ENCODE measurements around the gene NXN. TPM values are rescaled to one million over a fixed set of nuclear protein-coding genes. Genes with fewer than 3 reads are reported as not detected.

NXN gene
- total RNA-seq, 1 experiment from 2014 or later = 20.8 TPM

DNA sequence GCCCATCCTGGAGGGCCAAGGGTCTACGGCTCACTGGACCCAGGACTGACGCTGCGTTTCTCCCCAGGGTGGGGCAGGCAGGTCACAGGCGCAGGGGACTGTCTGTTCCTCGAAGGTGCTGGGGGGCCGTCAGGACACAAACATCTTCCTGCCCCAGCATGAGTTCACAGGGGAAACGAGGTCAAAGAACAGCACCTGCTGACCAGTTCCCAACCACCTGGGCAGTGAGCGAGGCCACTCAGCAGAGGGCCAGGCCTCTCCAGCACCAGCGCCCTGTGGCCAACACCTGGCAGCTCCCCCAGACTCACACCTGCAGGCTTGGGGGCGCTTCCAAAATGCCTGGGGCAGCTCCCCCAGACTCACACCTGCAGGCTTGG, 47.0 kb upstream of the NXN start:
- CTCF ChIA-PET = no interaction called here
- Histone ChIP-seq H3K79me2 (ENCODE audit: low read length) (no peaks in the 10 kb centered on the region), H3K9me3 (ENCODE audit: low read length) (no peaks in the 10 kb centered on the region)

DNA sequence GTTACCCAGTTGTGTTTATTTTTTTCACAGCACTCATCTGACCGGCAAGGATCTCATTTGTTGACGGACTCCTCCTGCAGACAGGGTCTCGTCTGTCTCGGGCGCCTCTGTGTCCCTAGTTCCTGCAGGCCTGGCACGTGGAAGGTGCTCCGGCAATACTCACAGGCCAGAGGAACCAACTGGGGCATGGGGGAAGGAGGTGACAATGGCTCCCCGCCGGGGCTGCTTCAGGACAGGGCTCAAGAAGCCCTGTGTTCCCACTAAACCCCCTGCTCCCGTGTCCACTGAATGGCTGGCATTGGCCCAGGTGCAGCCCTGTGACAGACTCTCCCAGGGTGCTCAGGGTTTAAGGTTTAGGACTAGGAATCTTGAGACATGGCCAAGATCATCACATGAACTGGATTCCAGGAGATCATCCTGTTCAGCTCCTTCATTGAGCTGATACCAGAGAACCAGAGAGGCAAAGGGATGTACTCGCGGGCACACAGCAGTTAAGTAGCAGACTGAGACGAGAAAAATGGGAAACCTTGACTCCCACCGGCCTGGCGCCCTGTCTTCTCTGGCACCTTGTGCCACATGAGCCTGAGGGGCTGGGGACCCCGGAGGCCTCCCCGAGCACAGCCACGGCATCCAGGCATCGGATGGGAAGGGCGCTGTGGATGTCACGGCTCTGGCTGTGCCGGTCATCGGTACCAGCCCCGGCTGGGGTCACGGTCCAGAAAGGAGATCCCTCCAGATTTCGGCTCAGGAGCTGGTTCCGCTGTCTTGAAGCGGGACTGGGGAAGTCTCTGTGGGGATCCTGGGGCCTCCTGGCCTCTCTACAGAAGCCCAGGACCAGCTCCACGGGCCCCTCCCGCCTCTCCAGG, 46.4 kb upstream of the NXN start:
- POLR2A ChIA-PET (ENCODE audit: unreplicated experiment) = no interaction called here
- H4K20me1 ChIP-seq (ENCODE audit: low read length) = no peaks in the 10 kb centered on the region
- TF ChIP-seq, protein P1, sequence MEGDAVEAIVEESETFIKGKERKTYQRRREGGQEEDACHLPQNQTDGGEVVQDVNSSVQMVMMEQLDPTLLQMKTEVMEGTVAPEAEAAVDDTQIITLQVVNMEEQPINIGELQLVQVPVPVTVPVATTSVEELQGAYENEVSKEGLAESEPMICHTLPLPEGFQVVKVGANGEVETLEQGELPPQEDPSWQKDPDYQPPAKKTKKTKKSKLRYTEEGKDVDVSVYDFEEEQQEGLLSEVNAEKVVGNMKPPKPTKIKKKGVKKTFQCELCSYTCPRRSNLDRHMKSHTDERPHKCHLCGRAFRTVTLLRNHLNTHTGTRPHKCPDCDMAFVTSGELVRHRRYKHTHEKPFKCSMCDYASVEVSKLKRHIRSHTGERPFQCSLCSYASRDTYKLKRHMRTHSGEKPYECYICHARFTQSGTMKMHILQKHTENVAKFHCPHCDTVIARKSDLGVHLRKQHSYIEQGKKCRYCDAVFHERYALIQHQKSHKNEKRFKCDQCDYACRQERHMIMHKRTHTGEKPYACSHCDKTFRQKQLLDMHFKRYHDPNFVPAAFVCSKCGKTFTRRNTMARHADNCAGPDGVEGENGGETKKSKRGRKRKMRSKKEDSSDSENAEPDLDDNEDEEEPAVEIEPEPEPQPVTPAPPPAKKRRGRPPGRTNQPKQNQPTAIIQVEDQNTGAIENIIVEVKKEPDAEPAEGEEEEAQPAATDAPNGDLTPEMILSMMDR (conservative IDR thresholded peaks at IDR 0.05; ENCODE audit: low read depth, low read length) = no peak
- TF ChIP-seq EZH2phosphoT487 (IDR thresholded peaks at IDR 0.05; ENCODE audit: borderline replicate concordance, low read length) (no peak), EZH2 (IDR thresholded peaks at IDR 0.05; ENCODE audit: low read length, unreplicated experiment) (no peak)
- no peak overlapping the region for H3K4me2 ChIP-seq (ENCODE audit: low read length)
- no peaks in the 10 kb centered on the region for H3K4me1 ChIP-seq (ENCODE audit: insufficient read depth, low read length)
- ATAC-seq (no peak), DNase-seq (no peak)
- no peak overlapping the region for H3K27ac ChIP-seq (ENCODE audit: low read length)
- no peak overlapping the region for H3K9ac ChIP-seq (ENCODE audit: low read length)
- no peaks in the 10 kb centered on the region for H3K9me2 ChIP-seq (replicated peaks; ENCODE audit: low read length)
- no peak overlapping the region for H2AFZ ChIP-seq (ENCODE audit: low read length)
- no peaks in the 10 kb centered on the region for H3F3A ChIP-seq (ENCODE audit: low read length, unreplicated experiment)
- no peaks in the 10 kb centered on the region for H3K36me3 ChIP-seq (ENCODE audit: low read depth, low read length)
- no TSS peak for BruUV-seq (replicated peaks)
- H3K4me3 ChIP-seq (ENCODE audit: low read length) = no peak overlapping the region
- H3K9me3 ChIP-seq (ENCODE audit: low read length) = no peaks in the 10 kb centered on the region
- no peaks in the 10 kb centered on the region for H3K27me3 ChIP-seq (ENCODE audit: low read length)
- H3K79me2 ChIP-seq (ENCODE audit: low read length) = no peaks in the 10 kb centered on the region
- intact Hi-C loops (cut with micrococcal nuclease) = no loop called here
- CTCF ChIA-PET = no interaction called here

More for the DNA sequence above, 47.0 kb upstream of the NXN start:
- Histone ChIP-seq H3K27ac (ENCODE audit: low read length) (no peak overlapping the region), H3K9me2 (replicated peaks; ENCODE audit: low read length) (no peaks in the 10 kb centered on the region), H3K27me3 (ENCODE audit: low read length) (no peaks in the 10 kb centered on the region), H4K20me1 (ENCODE audit: low read length) (no peaks in the 10 kb centered on the region), H3K4me3 (ENCODE audit: low read length) (no peak overlapping the region), H3F3A (ENCODE audit: low read length, unreplicated experiment) (no peaks in the 10 kb centered on the region), H3K9ac (ENCODE audit: low read length) (no peak overlapping the region), H3K4me1 (ENCODE audit: insufficient read depth, low read length) (no peaks in the 10 kb centered on the region), H3K36me3 (ENCODE audit: low read depth, low read length) (no peaks in the 10 kb centered on the region), H3K4me2 (ENCODE audit: low read length) (no peak overlapping the region), H2AFZ (ENCODE audit: low read length) (no peak overlapping the region)
- POLR2A ChIA-PET (ENCODE audit: unreplicated experiment) = no interaction called here
- intact Hi-C loops (cut with micrococcal nuclease) = no loop called here
- ATAC-seq (no peak), DNase-seq (no peak)
- TF ChIP-seq EZH2phosphoT487 (IDR thresholded peaks at IDR 0.05; ENCODE audit: borderline replicate concordance, low read length) = no peak
- TF ChIP-seq EZH2 (IDR thresholded peaks at IDR 0.05; ENCODE audit: low read length, unreplicated experiment) = no peak
- no TSS peak for BruUV-seq (replicated peaks)

DNA sequence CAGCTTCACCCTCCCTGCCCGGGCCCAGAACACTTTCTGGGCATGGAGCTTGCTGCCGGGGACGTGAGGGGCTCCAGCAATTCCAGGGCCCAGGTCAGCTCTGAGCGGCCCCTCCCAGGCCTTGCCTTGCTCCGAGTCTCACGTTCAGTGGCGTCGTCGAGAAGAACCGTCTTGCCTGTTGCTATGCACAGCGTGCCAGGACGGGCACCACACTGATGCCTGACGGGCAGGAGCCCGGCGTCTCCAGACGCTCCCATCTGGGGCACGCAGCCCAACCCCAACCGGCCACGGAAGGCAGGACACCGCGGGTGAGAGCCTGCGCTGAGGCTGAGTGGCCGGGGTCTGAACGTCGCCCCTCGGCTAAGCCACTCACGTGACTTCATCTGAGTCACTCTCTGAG, 44.5 kb upstream of the NXN start:
- Histone ChIP-seq H3K4me1 (ENCODE audit: insufficient read depth, low read length) (no peaks in the 10 kb centered on the region), H4K20me1 (ENCODE audit: low read length) (no peaks in the 10 kb centered on the region), H3K27me3 (ENCODE audit: low read length) (no peaks in the 10 kb centered on the region), H3K4me2 (ENCODE audit: low read length) (no peak overlapping the region), H3K79me2 (ENCODE audit: low read length) (no peaks in the 10 kb centered on the region), H3K27ac (ENCODE audit: low read length) (no peak overlapping the region), H2AFZ (ENCODE audit: low read length) (no peak overlapping the region), H3K9ac (ENCODE audit: low read length) (no peak overlapping the region), H3K9me3 (ENCODE audit: low read length) (no peaks in the 10 kb centered on the region), H3K9me2 (replicated peaks; ENCODE audit: low read length) (no peaks in the 10 kb centered on the region), H3F3A (ENCODE audit: low read length, unreplicated experiment) (no peaks in the 10 kb centered on the region), H3K4me3 (ENCODE audit: low read length) (no peak overlapping the region), H3K36me3 (ENCODE audit: low read depth, low read length) (no peaks in the 10 kb centered on the region)
- no peak for TF ChIP-seq EZH2 (IDR thresholded peaks at IDR 0.05; ENCODE audit: low read length, unreplicated experiment)
- no peak for TF ChIP-seq EZH2phosphoT487 (IDR thresholded peaks at IDR 0.05; ENCODE audit: borderline replicate concordance, low read length)
- TF ChIP-seq, protein P1 (conservative IDR thresholded peaks at IDR 0.05; ENCODE audit: low read depth, low read length) = no peak
- ChIA-PET CTCF (no interaction called here), POLR2A (ENCODE audit: unreplicated experiment) (no interaction called here)
- ATAC-seq (no peak), DNase-seq (no peak)
- intact Hi-C loops (cut with micrococcal nuclease) = no loop called here
- no TSS peak for BruUV-seq (replicated peaks)
